ENCODE results near the gene PRICKLE4. TPM values are rescaled to one million over a fixed set of nuclear protein-coding genes. Genes with fewer than 3 reads are reported as not detected.

PRICKLE4 gene
- total RNA-seq, 4 donors from 2014 or later: 10.4 to 17.9 (median 14.3) TPM

DNA sequence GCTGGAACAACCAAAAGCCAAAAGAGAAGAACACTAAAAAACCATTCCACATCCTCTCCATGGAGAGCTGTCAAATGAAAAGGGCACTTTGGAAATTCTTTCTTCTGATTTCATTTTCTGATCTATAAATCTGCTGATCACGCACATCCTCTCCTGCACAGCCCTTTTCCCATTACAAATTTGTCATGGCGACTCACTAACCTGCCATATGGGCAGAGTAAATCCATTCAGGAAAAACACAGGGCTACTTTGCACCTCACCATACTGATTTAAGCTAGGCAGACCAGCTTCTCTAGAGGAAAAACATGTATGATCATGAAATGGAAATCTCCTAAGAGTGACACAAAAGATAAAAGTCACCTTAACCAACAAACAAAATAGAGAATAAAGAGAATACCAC, 32.9 kb downstream of the PRICKLE4 start:
- Histone ChIP-seq H3K9me3 (no peaks in the 10 kb centered on the region), H3K4me3 (no peak overlapping the region), H3K36me3 (no peaks in the 10 kb centered on the region), H3K27ac (no peak overlapping the region), H3K4me1 (no peaks in the 10 kb centered on the region), H3K27me3 (no peaks in the 10 kb centered on the region)
- intact Hi-C loops (cut with DNase I; ENCODE audit: low total_unique reads): no loop called here
- TF ChIP-seq POLR2A (IDR thresholded peaks at IDR 0.05) (no peak), CTCF (IDR thresholded peaks at IDR 0.05) (no peak)
- DNase-seq: no peak

GRCh38 chr6:41813956-41814355, 33.4 kb downstream of the PRICKLE4 start:
- intact Hi-C loops (cut with DNase I; ENCODE audit: low total_unique reads): no loop called here

DNA sequence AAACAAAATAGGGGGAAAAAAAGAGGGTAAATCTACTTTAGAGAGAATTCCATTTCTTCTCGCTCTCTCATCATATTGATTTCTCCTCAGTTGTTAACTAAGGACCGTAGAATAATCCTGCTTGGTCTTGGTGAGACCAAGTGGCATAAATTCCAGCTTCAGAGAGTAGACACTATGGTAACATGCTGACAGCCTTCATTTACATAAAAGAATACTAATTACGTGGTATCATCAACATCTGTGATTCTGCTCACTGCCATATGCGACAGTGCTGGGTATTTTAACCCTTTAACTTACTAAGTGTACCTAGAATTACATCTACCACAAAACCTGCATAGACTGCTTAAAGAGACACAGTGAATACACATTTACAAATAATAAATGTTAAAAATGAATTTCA, 34.0 kb downstream of the PRICKLE4 start:
- TF ChIP-seq POLR2A (IDR thresholded peaks at IDR 0.05) (no peak), CTCF (IDR thresholded peaks at IDR 0.05) (no peak)
- Histone ChIP-seq H3K4me1 (no peaks in the 10 kb centered on the region), H3K4me3 (no peak overlapping the region), H3K27me3 (no peaks in the 10 kb centered on the region), H3K9me3 (no peaks in the 10 kb centered on the region), H3K27ac (no peak overlapping the region), H3K36me3 (no peaks in the 10 kb centered on the region)
- no peak for DNase-seq
- intact Hi-C loops (cut with DNase I; ENCODE audit: low total_unique reads): no loop called here

More at GRCh38 chr6:41813956-41814355, 33.4 kb downstream of the PRICKLE4 start:
- no peaks in the 10 kb centered on the region for H3K4me1 ChIP-seq
- no peaks in the 10 kb centered on the region for H3K36me3 ChIP-seq
- DNase-seq: no peak
- H3K27ac ChIP-seq: no peak overlapping the region
- no peaks in the 10 kb centered on the region for H3K9me3 ChIP-seq
- H3K27me3 ChIP-seq: no peaks in the 10 kb centered on the region
- H3K4me3 ChIP-seq: no peak overlapping the region
- TF ChIP-seq CTCF (IDR thresholded peaks at IDR 0.05) (no peak), POLR2A (IDR thresholded peaks at IDR 0.05) (no peak)

GRCh38 chr6:41815587-41815986, 35.0 kb downstream of the PRICKLE4 start:
- Histone ChIP-seq H3K9me3 (no peaks in the 10 kb centered on the region), H3K4me3 (no peak overlapping the region), H3K4me1 (no peaks in the 10 kb centered on the region), H3K36me3 (no peaks in the 10 kb centered on the region), H3K27ac (no peak overlapping the region), H3K27me3 (no peaks in the 10 kb centered on the region)
- no peak for DNase-seq
- TF ChIP-seq CTCF (IDR thresholded peaks at IDR 0.05): no peak
- TF ChIP-seq POLR2A (IDR thresholded peaks at IDR 0.05): no peak
- intact Hi-C loops (cut with DNase I; ENCODE audit: low total_unique reads): no loop called here

- no peaks in the 10 kb centered on the region for H3K9me3 ChIP-seq
- no peaks in the 10 kb centered on the region for H3K36me3 ChIP-seq
- H3K4me1 ChIP-seq: no peaks in the 10 kb centered on the region
- TF ChIP-seq POLR2A (IDR thresholded peaks at IDR 0.05) (no peak), CTCF (IDR thresholded peaks at IDR 0.05) (no peak)
- H3K27me3 ChIP-seq: no peaks in the 10 kb centered on the region
- no peak overlapping the region for H3K27ac ChIP-seq
- no peak for DNase-seq
- intact Hi-C loops (cut with DNase I; ENCODE audit: low total_unique reads): no loop called here
- no peak overlapping the region for H3K4me3 ChIP-seq
These were observed 37.9 kb downstream of the PRICKLE4 start for GRCh38 chr6:41818271-41819054.
